HG03139 (cell line): ENCODE measurements around the gene EGR1.
"Not testable (repeated sequence)": the region's sequence is repeated elsewhere in the genome, so short reads cannot be mapped to it uniquely, and the experiment has no call there.

Experiments
- ATAC-seq: cut with Tn5 transposase; IDR thresholded peaks from one replicate; pipeline ENCODE4 v1.9.1; 2021; ENCODE audit not compliant: unreplicated experiment

EGR1 gene

DNA sequence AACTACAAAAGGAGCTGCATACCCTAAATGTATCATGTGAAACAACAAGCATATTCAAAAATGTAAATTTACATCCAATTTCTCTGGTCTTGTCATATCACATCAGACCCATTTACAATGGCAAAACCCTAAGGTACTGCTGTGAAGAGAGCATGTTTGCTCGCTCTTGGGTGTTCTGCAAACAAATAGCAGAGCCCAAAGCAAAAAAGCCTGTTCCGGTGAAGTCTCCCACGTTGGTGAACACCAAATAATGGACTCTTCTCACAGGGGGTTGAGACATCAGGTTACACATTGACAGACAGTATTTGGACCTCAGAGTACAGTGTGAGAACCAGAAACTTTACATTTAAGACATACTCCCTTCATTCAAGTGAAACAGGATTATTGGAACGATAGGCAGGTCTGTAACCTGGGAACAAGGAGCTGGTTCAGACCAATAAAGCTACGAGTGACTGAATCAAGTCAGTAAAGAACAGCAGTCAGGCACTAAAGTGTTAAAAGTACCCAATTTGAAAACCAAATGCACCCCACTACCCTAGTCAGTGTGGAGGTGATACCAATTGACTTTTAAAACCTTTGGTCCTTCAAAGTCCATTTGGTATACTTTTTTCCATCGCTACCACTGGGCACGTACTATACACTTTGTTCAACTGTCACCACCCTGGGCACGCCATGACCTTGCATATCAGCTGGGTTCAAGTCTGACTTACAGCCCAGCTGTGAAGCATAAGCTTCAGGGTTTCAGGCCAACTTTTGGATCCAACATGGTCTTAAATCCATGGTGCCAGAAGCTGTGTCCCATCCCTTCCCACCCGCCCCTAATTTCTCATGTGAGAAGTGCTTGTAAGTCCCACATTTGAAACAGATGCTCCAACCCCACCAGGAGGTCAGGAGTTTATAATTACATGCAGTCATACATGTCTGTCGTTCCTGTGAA, 41.4 kb downstream of the EGR1 start:
- ATAC-seq, result no peak

DNA sequence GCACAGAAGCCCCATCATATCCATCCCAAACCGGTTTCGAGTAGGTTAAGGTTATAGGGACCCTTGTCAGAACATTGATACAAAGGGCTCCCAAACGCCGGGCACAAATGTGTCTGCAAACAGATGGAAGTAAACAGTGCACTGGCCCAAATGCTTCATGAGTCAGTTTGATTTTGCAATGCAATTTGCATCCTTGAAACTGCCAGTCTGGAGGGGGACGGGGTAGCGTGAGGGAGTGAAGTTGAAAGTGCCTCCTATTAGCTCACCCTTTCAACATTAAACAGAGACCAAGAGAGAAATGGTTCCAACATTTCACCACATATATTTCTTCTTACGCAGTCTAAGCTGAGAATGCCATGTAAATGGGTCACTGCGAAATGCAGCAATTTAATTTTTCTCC, 42.2 kb downstream of the EGR1 start:
- not testable (repeated sequence) for ATAC-seq

DNA sequence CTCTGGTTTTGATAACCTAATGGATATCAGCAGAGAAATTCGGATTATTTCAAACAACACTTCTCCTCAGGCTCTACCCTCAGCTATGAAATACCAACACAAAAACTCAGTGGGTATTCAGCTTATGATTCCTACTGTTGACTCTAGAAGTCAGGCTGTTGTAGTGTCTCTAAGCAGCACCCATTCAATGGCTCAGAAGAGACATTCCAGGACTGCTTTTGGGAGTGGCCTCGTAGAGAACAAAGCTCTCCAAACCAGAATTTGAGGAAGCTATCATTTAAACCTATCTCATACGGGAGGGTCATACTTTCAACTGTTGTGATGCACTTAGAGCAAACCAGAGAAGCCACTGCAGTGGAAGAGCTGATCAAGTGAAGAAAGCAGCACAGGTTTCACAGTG, 43.7 kb downstream of the EGR1 start:
- ATAC-seq, result no peak

DNA sequence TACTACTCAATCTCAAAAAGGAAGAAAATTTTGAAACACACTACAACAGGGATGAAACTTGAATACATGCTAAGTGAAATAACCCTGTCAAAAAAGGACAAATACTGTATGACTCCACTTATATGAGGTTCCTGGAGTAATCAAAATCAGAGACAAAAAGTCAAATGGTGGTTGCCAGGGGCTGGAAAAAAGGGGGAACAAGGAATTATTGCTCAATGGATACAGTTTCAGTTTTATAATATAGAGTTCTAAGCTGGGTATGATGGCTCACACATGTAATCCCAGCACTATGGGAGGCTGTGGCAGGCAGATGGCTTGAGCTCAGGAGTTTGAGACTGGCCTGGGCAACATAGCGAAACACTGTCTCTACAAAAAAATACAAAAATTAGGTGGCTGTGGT, 48.7 kb downstream of the EGR1 start:
- ATAC-seq, result no peak

DNA sequence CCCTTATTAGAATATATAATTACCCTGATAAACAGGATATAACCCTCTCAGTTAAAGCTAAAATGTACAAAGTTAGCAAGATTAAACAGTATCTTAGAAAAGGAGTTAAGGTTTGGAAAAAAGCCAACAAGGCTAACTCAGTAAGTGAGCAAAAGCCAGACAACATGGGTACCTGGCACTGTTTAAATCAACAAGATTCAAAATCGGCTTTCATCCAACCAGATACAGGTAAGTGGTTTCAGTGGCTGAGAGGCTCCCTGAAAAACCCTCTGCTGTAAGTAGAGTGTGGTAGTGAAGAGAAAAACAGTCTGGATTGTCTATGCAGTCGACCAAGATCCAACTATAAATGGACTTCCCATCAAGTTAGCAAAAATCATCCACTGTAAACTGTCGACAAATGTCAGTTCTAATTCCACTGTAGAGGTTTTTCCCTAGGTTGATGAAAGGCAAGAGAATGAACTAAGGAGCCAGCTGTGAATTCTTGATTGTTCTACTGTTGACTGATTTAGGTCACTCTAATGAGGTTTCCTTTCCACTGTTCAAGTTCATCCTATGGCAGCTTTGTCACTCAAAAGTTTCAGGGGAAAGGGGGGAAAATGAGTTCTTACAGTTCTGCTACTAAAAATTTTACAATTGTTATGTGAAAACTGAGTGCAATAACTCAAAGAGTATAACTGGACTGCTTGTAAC, 50.4 kb downstream of the EGR1 start:
- no peak for ATAC-seq

DNA sequence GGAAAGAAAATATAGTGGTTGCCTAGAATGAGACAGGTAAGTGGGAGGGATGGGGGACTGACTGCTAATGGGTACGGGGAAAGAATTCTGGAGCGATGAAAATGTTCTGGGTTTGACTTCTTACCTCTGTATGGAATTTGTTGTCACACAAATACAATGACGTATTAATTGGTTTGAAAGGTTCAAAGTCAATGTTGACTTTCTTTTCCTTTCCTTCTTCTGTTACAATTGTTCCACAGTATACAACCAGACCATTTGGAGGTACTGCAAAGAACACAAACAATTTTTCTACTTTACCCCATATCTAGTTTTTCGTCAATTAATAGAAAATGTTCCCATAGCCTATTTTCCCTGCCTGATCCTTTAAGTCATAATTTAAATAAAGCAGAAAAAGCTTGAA, 52.2 kb downstream of the EGR1 start:
- ATAC-seq, result no peak
